ENCODE results near the gene PRKCZ. TPM values are rescaled to one million over a fixed set of nuclear protein-coding genes. Genes with fewer than 3 reads are reported as not detected.

The PRKCZ gene
- total and polyA plus RNA-seq, 9 of the 15 experiments (the other 6 are each of a cell fraction or from before 2014, with no cell fraction given), result 0.07 to 3.1 (median 1.3) TPM

DNA sequence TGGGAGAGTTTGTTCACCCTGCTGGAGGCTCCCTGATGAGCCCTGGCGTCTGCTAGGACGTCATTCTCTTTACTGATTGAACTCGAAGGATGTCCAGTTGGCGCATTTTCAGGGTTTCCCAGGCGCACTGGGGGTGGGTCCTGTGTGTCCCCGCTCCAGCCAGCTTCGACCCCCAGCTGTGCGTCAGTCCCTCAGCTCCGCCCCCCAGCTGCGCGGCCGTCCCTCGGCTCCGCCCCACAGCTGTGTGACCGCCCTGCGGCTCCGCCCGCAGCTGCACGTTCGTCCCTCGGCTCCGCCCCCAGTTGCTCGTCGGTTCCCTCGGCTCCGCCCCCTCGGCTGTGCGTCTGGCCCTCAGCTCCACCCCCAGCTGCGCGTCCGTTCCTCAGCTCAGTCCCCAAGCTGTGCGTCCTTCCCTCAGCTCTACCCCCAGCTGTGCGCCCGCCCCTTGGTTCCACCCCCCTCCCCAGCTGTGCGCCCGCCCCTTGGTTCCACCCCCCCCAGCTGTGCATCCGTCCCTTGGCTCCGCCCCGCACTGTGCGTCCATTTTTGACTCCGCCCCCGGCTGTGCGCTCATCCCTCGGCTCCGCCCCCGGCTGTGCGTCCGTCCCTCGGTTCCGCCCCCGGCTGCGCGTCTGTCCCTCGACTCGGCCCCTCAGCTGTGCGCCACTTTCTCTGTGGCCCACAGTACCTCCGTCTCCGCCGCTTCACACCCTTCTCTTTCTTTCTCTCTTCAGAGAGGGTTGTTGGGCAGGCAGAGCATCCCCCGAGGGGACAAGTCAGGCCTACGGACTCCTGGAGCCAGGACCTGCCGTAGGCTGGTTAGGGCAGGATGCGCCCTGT lies 83.0 kb downstream of the PRKCZ start (continued):
- TF ChIP-seq ZBTB40 (IDR thresholded peaks at IDR 0.05) (peak; percentile 49), ZBTB40 (CRISPR knock-in tag; IDR thresholded peaks at IDR 0.05) (no peak), MEF2D (tag; conservative IDR thresholded peaks at IDR 0.05; ENCODE audit: low read depth) (no peak), ZBTB8A (IDR thresholded peaks at IDR 0.05; ENCODE audit: partially characterized antibody) (no peak), TAF1 (IDR thresholded peaks at IDR 0.05; ENCODE audit: control insufficient read depth, extremely low read depth, insufficient read depth, low read length, severe bottlenecking) (peak; percentile 8), HNRNPK (IDR thresholded peaks at IDR 0.05; ENCODE audit: low read depth, low read length, poor library complexity, severe bottlenecking) (peak; percentile 91), ZBTB1 (CRISPR knock-in tag; IDR thresholded peaks at IDR 0.05; ENCODE audit: borderline replicate concordance, low read depth) (0 out of 2 replicates have a peak, but pooled peaks have one; percentile 40), KDM2B (CRISPR knock-in tag; IDR thresholded peaks at IDR 0.05) (0 out of 2 replicates have a peak, but pooled peaks have one; percentile 31), LCOR (CRISPR knock-in tag; IDR thresholded peaks at IDR 0.05) (no peak), WHSC1 (IDR thresholded peaks at IDR 0.05; ENCODE audit: low read length) (peak; percentile 69), LARP7 (IDR thresholded peaks at IDR 0.05) (no peak), NBN (IDR thresholded peaks at IDR 0.05; ENCODE audit: low read depth) (no peak), BHLHE40 (IDR thresholded peaks at IDR 0.05; ENCODE audit: low read length) (peak; percentile 88), ZNF143 (CRISPR knock-in tag; IDR thresholded peaks at IDR 0.05) (peak; percentile 41; the same call in 1 of the 2 replicates)
- TF ChIP-seq, protein P1, sequence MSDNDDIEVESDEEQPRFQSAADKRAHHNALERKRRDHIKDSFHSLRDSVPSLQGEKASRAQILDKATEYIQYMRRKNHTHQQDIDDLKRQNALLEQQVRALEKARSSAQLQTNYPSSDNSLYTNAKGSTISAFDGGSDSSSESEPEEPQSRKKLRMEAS (CRISPR knock-in tag; IDR thresholded peaks at IDR 0.05), result peak; percentile 64
- TF ChIP-seq, protein P2, sequence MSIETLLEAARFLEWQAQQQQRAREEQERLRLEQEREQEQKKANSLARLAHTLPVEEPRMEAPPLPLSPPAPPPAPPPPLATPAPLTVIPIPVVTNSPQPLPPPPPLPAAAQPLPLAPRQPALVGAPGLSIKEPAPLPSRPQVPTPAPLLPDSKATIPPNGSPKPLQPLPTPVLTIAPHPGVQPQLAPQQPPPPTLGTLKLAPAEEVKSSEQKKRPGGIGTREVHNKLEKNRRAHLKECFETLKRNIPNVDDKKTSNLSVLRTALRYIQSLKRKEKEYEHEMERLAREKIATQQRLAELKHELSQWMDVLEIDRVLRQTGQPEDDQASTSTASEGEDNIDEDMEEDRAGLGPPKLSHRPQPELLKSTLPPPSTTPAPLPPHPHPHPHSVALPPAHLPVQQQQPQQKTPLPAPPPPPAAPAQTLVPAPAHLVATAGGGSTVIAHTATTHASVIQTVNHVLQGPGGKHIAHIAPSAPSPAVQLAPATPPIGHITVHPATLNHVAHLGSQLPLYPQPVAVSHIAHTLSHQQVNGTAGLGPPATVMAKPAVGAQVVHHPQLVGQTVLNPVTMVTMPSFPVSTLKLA (conservative IDR thresholded peaks at IDR 0.05), result 0 out of 4 replicates have a peak, but pooled peaks of 1 of the 2 experiments have one; percentile 45
